Right atrium auricular region (tissue), 2 donors: ENCODE results near the gene TCF7. TPM values are rescaled to one million over a fixed set of nuclear protein-coding genes. Genes with fewer than 3 reads are reported as not detected.

Source experiments
- DNase-seq: peaks from one replicate; pipeline ENCODE4 v3.0.0-alpha.2; 2019; ENCODE audit warnings: low spot score
- H3K27ac ChIP-seq, 2 donors: fragments of 200-600 bp; sonication (generic); 1 replicate in 1 of 2; 2 replicates in 1 of 2; pipeline ENCODE4 v1.5.1; 2016 to 2019
- H3K27me3 ChIP-seq, 2 donors: fragments of 200-600 bp; sonication (generic); one replicate each; pipeline versions ENCODE4 v1.5.1 to v1.6.0; 2017 to 2019
- H3K36me3 ChIP-seq: fragments of 200-600 bp; sonication (generic); one replicate; pipeline ENCODE4 v1.5.1; 2016
- H3K4me1 ChIP-seq, 2 donors: fragments of 200-600 bp; sonication (generic); one replicate each; pipeline versions ENCODE4 v1.5.1 to v1.6.0; 2017 to 2019
- H3K4me3 ChIP-seq, 2 donors: fragments of 200-600 bp; sonication (generic); 1 replicate in 1 of 2; 2 replicates in 1 of 2; pipeline ENCODE4 v1.5.1; 2017 to 2019; ENCODE audit warnings: mild to moderate bottlenecking in 1 of 2, moderate library complexity in 1 of 2
- H3K9me3 ChIP-seq, 2 donors: fragments of 200-600 bp; sonication (generic); one replicate each; pipeline ENCODE4 v1.5.1; 2019
- total RNA-seq, 2 donors: library from RNA; depleted of rRNA; stranded (reverse); fragments of >200 nt; gene quantifications; one replicate each; pipeline ENCODE4 v1.1.0, GENCODE V29; 2016
- TF ChIP-seq, protein P1 (sequence below), 2 donors: fragments of 200-600 bp; sonication (generic); IDR thresholded peaks; one replicate each; pipeline ENCODE4 v1.5.1; 2019; ENCODE audit warnings: antibody characterized with exemption in 2 of 2

Gene TCF7
- total RNA-seq, 2 donors from 2014 or later = 1.3 to 1.7 TPM

DNA sequence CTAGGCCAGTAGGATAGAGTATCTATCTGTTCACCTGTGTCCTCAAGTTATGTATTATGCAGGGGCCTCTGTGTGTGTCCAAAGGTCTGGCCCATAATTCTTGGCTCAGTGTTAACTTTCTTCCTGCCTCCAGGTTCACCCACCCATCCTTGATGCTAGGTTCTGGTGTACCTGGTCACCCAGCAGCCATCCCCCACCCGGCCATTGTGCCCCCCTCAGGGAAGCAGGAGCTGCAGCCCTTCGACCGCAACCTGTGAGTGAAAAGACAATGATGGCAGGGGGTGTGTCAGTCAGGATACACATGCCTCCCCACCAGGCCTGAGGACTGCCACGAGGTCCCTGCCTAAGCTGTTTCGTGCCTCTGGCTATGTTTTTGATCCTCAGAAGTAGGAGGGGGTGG lies 27.6 kb downstream of the TCF7 start:
- TF ChIP-seq, protein P1, sequence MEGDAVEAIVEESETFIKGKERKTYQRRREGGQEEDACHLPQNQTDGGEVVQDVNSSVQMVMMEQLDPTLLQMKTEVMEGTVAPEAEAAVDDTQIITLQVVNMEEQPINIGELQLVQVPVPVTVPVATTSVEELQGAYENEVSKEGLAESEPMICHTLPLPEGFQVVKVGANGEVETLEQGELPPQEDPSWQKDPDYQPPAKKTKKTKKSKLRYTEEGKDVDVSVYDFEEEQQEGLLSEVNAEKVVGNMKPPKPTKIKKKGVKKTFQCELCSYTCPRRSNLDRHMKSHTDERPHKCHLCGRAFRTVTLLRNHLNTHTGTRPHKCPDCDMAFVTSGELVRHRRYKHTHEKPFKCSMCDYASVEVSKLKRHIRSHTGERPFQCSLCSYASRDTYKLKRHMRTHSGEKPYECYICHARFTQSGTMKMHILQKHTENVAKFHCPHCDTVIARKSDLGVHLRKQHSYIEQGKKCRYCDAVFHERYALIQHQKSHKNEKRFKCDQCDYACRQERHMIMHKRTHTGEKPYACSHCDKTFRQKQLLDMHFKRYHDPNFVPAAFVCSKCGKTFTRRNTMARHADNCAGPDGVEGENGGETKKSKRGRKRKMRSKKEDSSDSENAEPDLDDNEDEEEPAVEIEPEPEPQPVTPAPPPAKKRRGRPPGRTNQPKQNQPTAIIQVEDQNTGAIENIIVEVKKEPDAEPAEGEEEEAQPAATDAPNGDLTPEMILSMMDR (IDR thresholded peaks at IDR 0.05) = no peak
- Histone ChIP-seq H3K27me3 (no peaks in the 10 kb centered on the region), H3K9me3 (no peaks in the 10 kb centered on the region), H3K4me1 (peaks cover 0 to 12% of the 10 kb centered on the region in 2 donors), H3K36me3 (peaks cover 41% of the 10 kb centered on the region), H3K4me3 (no peak overlapping the region), H3K27ac (no peak overlapping the region)
- DNase-seq = peak; percentile 11

DNA sequence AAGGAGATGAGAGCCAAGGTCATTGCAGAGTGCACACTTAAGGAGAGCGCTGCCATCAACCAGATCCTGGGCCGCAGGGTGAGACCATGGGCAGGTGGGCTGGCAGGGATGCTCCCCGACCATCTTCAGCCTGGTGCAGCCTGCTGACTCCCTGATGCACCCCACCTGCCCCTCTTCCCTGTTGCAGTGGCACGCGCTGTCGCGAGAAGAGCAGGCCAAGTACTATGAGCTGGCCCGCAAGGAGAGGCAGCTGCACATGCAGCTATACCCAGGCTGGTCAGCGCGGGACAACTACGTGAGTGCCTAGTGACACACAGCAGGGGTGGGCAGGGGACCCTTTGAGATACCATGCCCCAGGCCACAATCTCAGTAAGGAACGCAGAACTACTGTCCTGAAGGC lies 28.3 kb downstream of the TCF7 start:
- DNase-seq = peak; percentile 50
- peaks cover 46% of the 10 kb centered on the region for H3K36me3 ChIP-seq
- H3K27ac ChIP-seq = no peak overlapping the region
- H3K4me3 ChIP-seq = no peak overlapping the region
- H3K4me1 ChIP-seq = peaks cover 0 to 12% of the 10 kb centered on the region in 2 donors
- TF ChIP-seq, protein P1 (IDR thresholded peaks at IDR 0.05) = no peak
- no peaks in the 10 kb centered on the region for H3K27me3 ChIP-seq
- H3K9me3 ChIP-seq = no peaks in the 10 kb centered on the region

DNA sequence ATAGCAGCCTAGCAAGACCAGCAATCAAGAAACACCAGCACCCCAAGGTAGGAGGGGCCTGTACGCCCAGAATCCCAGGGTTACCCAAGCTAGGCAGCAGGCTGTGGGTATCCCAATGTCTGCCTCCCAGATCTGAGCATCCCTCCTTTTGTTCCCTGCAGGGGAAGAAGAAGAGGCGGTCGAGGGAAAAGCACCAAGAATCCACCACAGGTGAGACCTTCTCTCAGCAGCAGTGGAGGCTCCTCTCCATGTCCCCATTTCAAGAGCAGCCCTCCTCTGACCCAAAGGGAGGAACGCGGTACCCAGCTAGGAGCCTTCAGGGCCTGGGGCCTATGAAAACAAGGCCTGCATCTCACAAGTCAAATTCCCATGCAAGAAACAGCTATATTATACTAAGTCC lies 28.9 kb downstream of the TCF7 start:
- TF ChIP-seq, protein P1 (IDR thresholded peaks at IDR 0.05) = no peak
- DNase-seq = peak; percentile 43
- no peak overlapping the region for H3K4me3 ChIP-seq
- H3K4me1 ChIP-seq = peaks cover 0 to 12% of the 10 kb centered on the region in 2 donors
- no peaks in the 10 kb centered on the region for H3K27me3 ChIP-seq
- peaks cover 48% of the 10 kb centered on the region for H3K36me3 ChIP-seq
- H3K27ac ChIP-seq = no peak overlapping the region
- H3K9me3 ChIP-seq = no peaks in the 10 kb centered on the region

DNA sequence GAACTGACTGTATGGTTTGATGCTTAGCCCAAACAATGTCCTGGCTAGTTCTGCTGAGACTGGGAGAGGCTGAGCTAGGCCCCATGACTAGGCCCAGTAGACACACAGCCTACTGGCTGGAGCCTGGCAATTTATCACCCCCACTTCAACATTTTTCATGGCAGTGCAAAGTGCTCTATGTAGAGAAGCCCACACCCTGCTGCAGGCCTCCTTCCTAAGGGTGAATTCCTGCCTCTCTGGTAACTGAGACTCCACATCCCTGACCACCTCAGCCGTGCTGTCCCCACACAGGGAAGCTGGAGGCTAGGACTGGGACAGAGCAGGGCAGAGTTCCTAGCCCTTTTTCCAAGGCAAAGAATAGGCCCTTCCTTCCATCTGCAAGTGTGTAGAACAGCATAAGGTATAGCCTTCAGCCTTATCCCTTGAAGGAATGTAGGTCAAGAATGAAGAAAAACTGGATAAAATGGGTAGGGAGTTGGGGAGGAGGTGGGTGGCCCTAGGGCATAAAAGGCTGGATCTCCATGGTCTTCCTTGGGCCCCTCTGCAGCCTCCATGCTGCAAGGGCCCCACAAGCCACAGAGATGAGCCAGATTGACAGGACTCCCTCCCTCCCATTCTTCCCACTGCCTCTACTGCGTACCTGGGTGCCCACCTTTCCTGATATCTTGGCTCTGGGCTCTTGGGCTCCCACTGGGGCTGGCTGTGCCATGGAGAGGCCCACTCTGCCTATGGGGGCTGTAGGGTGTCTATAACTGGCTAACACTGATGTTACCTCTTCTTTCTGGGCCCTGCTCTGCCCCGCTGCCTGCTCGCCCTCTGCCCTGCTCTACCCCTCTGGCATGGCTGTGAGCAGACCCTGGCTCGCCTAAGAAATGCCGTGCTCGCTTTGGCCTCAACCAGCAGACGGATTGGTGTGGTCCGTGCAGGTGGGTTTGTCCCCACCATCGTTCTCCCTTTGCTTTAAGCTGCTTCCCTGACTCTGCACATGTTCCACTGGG lies 29.8 kb downstream of the TCF7 start:
- H3K4me1 ChIP-seq = peaks cover 0 to 13% of the 10 kb centered on the region in 2 donors
- H3K27ac ChIP-seq = no peak overlapping the region
- H3K36me3 ChIP-seq = peaks cover 56% of the 10 kb centered on the region
- H3K4me3 ChIP-seq = no peak overlapping the region
- peak; percentile 49 for DNase-seq
- no peaks in the 10 kb centered on the region for H3K27me3 ChIP-seq
- H3K9me3 ChIP-seq = no peaks in the 10 kb centered on the region
- TF ChIP-seq, protein P1 (IDR thresholded peaks at IDR 0.05) = no peak

DNA sequence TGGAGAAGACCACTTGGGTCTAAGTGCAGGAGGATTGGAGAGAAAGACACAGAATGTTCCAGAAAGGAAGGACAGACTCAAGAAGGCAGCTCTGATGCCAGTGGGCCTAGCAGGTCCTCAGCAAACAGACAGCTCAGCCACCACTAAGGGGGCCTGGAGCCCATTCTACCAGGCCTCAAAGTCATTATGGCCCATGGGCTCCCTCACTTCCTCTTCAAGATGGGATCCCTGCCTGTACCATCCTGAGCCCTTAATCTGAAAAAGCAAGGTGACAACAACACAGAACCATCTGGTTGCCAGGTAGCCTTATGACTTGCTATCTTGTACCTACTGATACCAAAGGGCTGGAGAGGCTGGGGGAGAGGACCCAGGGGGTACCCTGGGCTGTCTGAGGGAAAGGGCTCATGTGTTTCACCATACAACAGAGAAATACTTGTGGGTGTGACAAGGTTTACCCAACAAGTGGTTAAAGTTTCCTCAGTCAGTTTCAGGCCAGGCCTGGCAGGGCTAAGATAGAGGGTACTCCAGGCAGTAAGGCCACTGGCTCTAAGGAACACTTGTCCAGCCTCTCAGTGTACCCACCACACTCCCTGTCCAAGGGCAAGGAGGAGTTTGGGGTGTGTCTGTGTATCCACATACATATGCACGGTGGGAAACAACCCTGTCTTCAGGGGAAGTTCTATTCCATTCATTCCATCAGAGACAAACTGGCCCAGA lies 30.7 kb downstream of the TCF7 start:
- Histone ChIP-seq H3K36me3 (peaks cover 64% of the 10 kb centered on the region), H3K4me1 (peaks cover 0 to 23% of the 10 kb centered on the region in 2 donors), H3K27me3 (no peaks in the 10 kb centered on the region), H3K4me3 (no peak overlapping the region), H3K27ac (no peak overlapping the region), H3K9me3 (no peaks in the 10 kb centered on the region)
- TF ChIP-seq, protein P1 (IDR thresholded peaks at IDR 0.05) = no peak
- peak; percentile 36 for DNase-seq
